H1 (cell line): ENCODE results near the gene DVL1. TPM values are rescaled to one million over a fixed set of nuclear protein-coding genes. Genes with fewer than 3 reads are reported as not detected.

ENCODE experiments used
- CTCF ChIA-PET: fragments of 300-600 bp; sonication (Branson Sonifier 250); formaldehyde crosslinking; loops from one replicate; lab custom pipeline; 2021; ENCODE audit not compliant: partially characterized antibody; lab: Charles Lee
- POLR2A ChIA-PET: fragments of 300-600 bp; sonication (Branson Sonifier 250); formaldehyde crosslinking; loops from one replicate; lab custom pipeline; 2021; ENCODE audit warnings: inconsistent platforms; ENCODE audit not compliant: partially characterized antibody; lab: Charles Lee
- DNase-seq, 2 experiments: peaks; one replicate each; pipeline versions ENCODE4 v3.0.0 to v3.0.0-alpha.2; 2010 to 2022; ENCODE audit warnings: low spot score in 2 of 2, low read depth in 1 of 2, mixed read lengths in 1 of 2
- FAIRE-seq: peaks from 2 replicates; lab custom pipeline; 2011; peaks lifted over from hg19 to GRCh38; lab: Jason Lieb, UNC
- H2AFZ ChIP-seq: 2 replicates; pipeline ENCODE4 v1.8.1; 2012; ENCODE audit warnings: low read length, inconsistent platforms
- H2AK5ac ChIP-seq: 2 replicates; pipeline ENCODE4 v1.6.1; 2013; ENCODE audit warnings: low read depth, low read length
- H2BK120ac ChIP-seq: replicated peaks from 2 replicates; pipeline ENCODE3; 2013; ENCODE audit warnings: low read depth, low read length, inconsistent platforms
- H2BK12ac ChIP-seq: 2 replicates; pipeline ENCODE4 v1.6.1; 2013; ENCODE audit warnings: low read depth, low read length
- H2BK15ac ChIP-seq: 2 replicates; pipeline ENCODE4 v1.6.1; 2013; ENCODE audit warnings: low read length
- H2BK20ac ChIP-seq: 2 replicates; pipeline ENCODE4 v1.6.1; 2013; ENCODE audit warnings: low read length
- H2BK5ac ChIP-seq: 2 replicates; pipeline ENCODE4 v1.6.1; 2013; ENCODE audit warnings: low read depth, low read length
- H3K14ac ChIP-seq: 2 replicates; pipeline ENCODE4 v1.6.1; 2013; ENCODE audit warnings: inconsistent platforms; ENCODE audit not compliant: insufficient read length
- H3K18ac ChIP-seq: 2 replicates; pipeline ENCODE4 v1.6.1; 2013; ENCODE audit warnings: low read length; ENCODE audit errors: extremely low read depth
- H3K23ac ChIP-seq: 2 replicates; pipeline ENCODE4 v1.6.1; 2013; ENCODE audit warnings: inconsistent platforms; ENCODE audit not compliant: insufficient read length
- H3K23me2 ChIP-seq: 2 replicates; pipeline ENCODE4 v1.6.1; 2013; ENCODE audit warnings: low read depth, low read length
- H3K27ac ChIP-seq: 2 replicates; pipeline ENCODE4 v1.6.1; 2011; ENCODE audit warnings: low read depth, low read length, inconsistent platforms
- H3K27me3 ChIP-seq, 4 experiments: replicated peaks in 1 of 4; 1 replicate in 1 of 4; 2 replicates in 3 of 4; pipeline versions ENCODE4 v1.6.1 to v1.8.1; 2011 to 2013; ENCODE audit warnings: low read length in 3 of 4, mild to moderate bottlenecking in 3 of 4, inconsistent platforms in 2 of 4, mixed read lengths in 2 of 4, moderate library complexity in 1 of 4; ENCODE audit not compliant: control insufficient read depth in 3 of 4, insufficient read depth in 3 of 4; ENCODE audit errors: extremely low read depth in 1 of 4
- H3K36me3 ChIP-seq, 4 experiments: 2 replicates each; pipeline versions ENCODE4 v1.6.1 to v1.8.1; 2011 to 2013; ENCODE audit warnings: mild to moderate bottlenecking in 4 of 4, low read length in 3 of 4, moderate library complexity in 2 of 4, control low read depth in 1 of 4, inconsistent platforms in 1 of 4; ENCODE audit not compliant: insufficient read depth in 4 of 4, control insufficient read depth in 2 of 4
- H3K4ac ChIP-seq: replicated peaks from 2 replicates; pipeline ENCODE3; 2013; ENCODE audit warnings: low read length, low read depth, mixed read lengths, inconsistent platforms; ENCODE audit not compliant: insufficient read length
- H3K4me1 ChIP-seq, 4 experiments: replicated peaks in 1 of 4; 1 replicate in 1 of 4; 2 replicates in 3 of 4; pipeline versions ENCODE4 v1.6.1 to v1.8.1; 2011 to 2013; ENCODE audit warnings: low read length in 3 of 4, inconsistent platforms in 2 of 4, mixed read lengths in 1 of 4; ENCODE audit not compliant: insufficient read depth in 4 of 4, control insufficient read depth in 3 of 4
- H3K4me2 ChIP-seq, 2 experiments: 2 replicates each; pipeline versions ENCODE4 v1.6.1 to v1.8.1; 2011 to 2013; ENCODE audit warnings: low read depth in 2 of 2, low read length in 2 of 2, control low read depth in 1 of 2, inconsistent platforms in 1 of 2, mild to moderate bottlenecking in 1 of 2; ENCODE audit not compliant: insufficient read depth in 1 of 2
- H3K4me3 ChIP-seq, 4 experiments: fragments of 200-600, 300-600 bp in 1 of 4; sonication (generic), shearing (Covaris generic), sonication (Bioruptor Twin) in 1 of 4; 2 replicates each; pipeline versions ENCODE4 v1.5.1 to v1.8.1; 2011 to 2016; ENCODE audit warnings: low read length in 4 of 4, low read depth in 3 of 4, control low read depth in 2 of 4, inconsistent platforms in 2 of 4, mild to moderate bottlenecking in 2 of 4, mixed read lengths in 1 of 4, moderate library complexity in 1 of 4; ENCODE audit not compliant: insufficient read depth in 2 of 4; ENCODE audit errors: extremely low read depth in 1 of 4
- H3K56ac ChIP-seq: replicated peaks from 2 replicates; pipeline ENCODE3; 2013; ENCODE audit warnings: low read depth, mild to moderate bottlenecking, mixed read lengths, low read length, inconsistent platforms; ENCODE audit not compliant: insufficient read length
- H3K79me1 ChIP-seq: 2 replicates; pipeline ENCODE4 v1.6.1; 2013; ENCODE audit warnings: low read depth, low read length, control low read depth
- H3K79me2 ChIP-seq, 2 experiments: 2 replicates each; pipeline versions ENCODE4 v1.6.1 to v1.8.1; 2012 to 2013; ENCODE audit warnings: low read length in 2 of 2, mild to moderate bottlenecking in 2 of 2, inconsistent platforms in 1 of 2; ENCODE audit not compliant: insufficient read depth in 2 of 2, control insufficient read depth in 1 of 2
- H3K9ac ChIP-seq, 4 experiments: replicated peaks in 1 of 4; 1 replicate in 1 of 4; 2 replicates in 3 of 4; pipeline versions ENCODE4 v1.6.1 to v1.8.1; 2011 to 2013; ENCODE audit warnings: low read depth in 3 of 4, low read length in 3 of 4, control low read depth in 2 of 4, mild to moderate bottlenecking in 2 of 4, moderate library complexity in 2 of 4, inconsistent platforms in 1 of 4; ENCODE audit errors: extremely low read depth in 1 of 4
- H3K9me3 ChIP-seq, 2 experiments: 2 replicates each; pipeline versions ENCODE4 v1.6.1 to v1.8.1; 2012 to 2013; ENCODE audit warnings: mild to moderate bottlenecking in 2 of 2, moderate library complexity in 2 of 2, control low read depth in 1 of 2, inconsistent platforms in 1 of 2, low read depth in 1 of 2, low read length in 1 of 2, mixed read lengths in 1 of 2; ENCODE audit not compliant: insufficient read depth in 2 of 2
- H4K20me1 ChIP-seq, 2 experiments: replicated peaks in 1 of 2; 2 replicates each; pipeline versions ENCODE3 to v1.8.1; 2011 to 2013; ENCODE audit warnings: inconsistent platforms in 2 of 2, low read length in 2 of 2, mild to moderate bottlenecking in 1 of 2; ENCODE audit not compliant: insufficient read depth in 2 of 2, control insufficient read depth in 1 of 2
- H4K5ac ChIP-seq: 2 replicates; pipeline ENCODE4 v1.6.1; 2013; ENCODE audit warnings: low read length, low read depth, mixed read lengths, inconsistent platforms; ENCODE audit not compliant: insufficient read length
- H4K8ac ChIP-seq: 2 replicates; pipeline ENCODE4 v1.8.0; 2013; ENCODE audit warnings: mild to moderate bottlenecking, moderate library complexity, low read length, inconsistent platforms; ENCODE audit not compliant: insufficient read depth; ENCODE audit errors: extremely low read depth
- H4K91ac ChIP-seq: replicated peaks from 2 replicates; pipeline ENCODE3; 2013; ENCODE audit warnings: low read length, mixed read lengths, inconsistent platforms; ENCODE audit not compliant: insufficient read length
- KDM4A ChIP-seq: IDR thresholded peaks from one replicate; pipeline ENCODE4 v1.7.1; 2012; ENCODE audit warnings: low read depth, mild to moderate bottlenecking, moderate library complexity, low read length, inconsistent platforms; ENCODE audit not compliant: severe bottlenecking
- NANOG ChIP-seq: IDR thresholded peaks from 2 replicates; pipeline ENCODE4 v1.6.1; 2011; ENCODE audit warnings: low read length, low read depth, mild to moderate bottlenecking, inconsistent platforms; ENCODE audit not compliant: insufficient read depth, poor library complexity, severe bottlenecking
- SIRT6 ChIP-seq: IDR thresholded peaks from one replicate; pipeline ENCODE4 v1.7.1; 2012; ENCODE audit warnings: low read length, inconsistent platforms
- SIX5 ChIP-seq: IDR thresholded peaks from 2 replicates; pipeline ENCODE4 v1.6.1; 2011; ENCODE audit warnings: mild to moderate bottlenecking, low read depth, low read length
- WGBS, 2 experiments: shearing (Covaris generic) in 1 of 2; methylation state at CpG; one replicate each; pipeline versions ENCODE4 v1.1.6 to v1.1.7; 2013 to 2015; ENCODE audit warnings: low lambda C conversion rate in 2 of 2, mixed read lengths in 2 of 2, inconsistent platforms in 1 of 2, low coverage in 1 of 2, missing lambda C conversion rate in 1 of 2; ENCODE audit not compliant: insufficient replicate concordance in 2 of 2, insufficient coverage in 1 of 2, insufficient read length in 1 of 2; ENCODE audit errors: extremely low coverage in 1 of 2, missing lambda C conversion rate in 1 of 2; 5-methylcytosine and 5-hydroxymethylcytosine counted together
- polyA plus RNA-seq, 7 experiments: library from polyadenylated mRNA; depleted of rRNA in 3 of 7; stranded (reverse) in 5 of 7; unstranded in 2 of 7; fragments of >200 nt in 5 of 7; fragments of 200-250 nt in 2 of 7; gene quantifications; 1 replicate in 5 of 7; 2 replicates in 1 of 7; 4 replicates in 1 of 7; pipeline versions ENCODE4 v1.2.1 to v1.2.3, GENCODE V29; 2011 to 2013; ENCODE audit warnings: missing spikeins in 2 of 7, mixed read lengths in 2 of 7
- total RNA-seq: library from RNA; stranded (reverse); fragmentation: NEBNext Ultra II Directional; extraction: Animal tissue kit (Norgen Biotek cat#: 25700); gene quantifications from 2 replicates; pipeline ENCODE4 v1.2.1, GENCODE V29; 2021

The DVL1 gene
- total and polyA plus RNA-seq, 2 of the 8 experiments (the other 6 are each of a cell fraction or from before 2014, with no cell fraction given) = 39.4 to 58.9 TPM

- Histone ChIP-seq H2BK5ac (no peak overlapping the region), H2AK5ac (no peak overlapping the region), H2BK120ac (no peak overlapping the region), H3K79me1 (peaks cover 13% of the 10 kb centered on the region), H2AFZ (no peak overlapping the region), H3K14ac (no peak overlapping the region), H4K8ac (no peak overlapping the region), H3K23me2 (peaks cover 13% of the 10 kb centered on the region), H3K79me2 (peaks cover 6 to 42% of the 10 kb centered on the region in 2 experiments; a peak in 3 of 4 replicates), H4K20me1 (peaks cover 6 to 17% of the 10 kb centered on the region in 2 experiments), H2BK15ac (no peak overlapping the region), H3K4me2 (no peak overlapping the region), H4K91ac (no peak overlapping the region), H3K23ac (no peak overlapping the region), H2BK12ac (no peak overlapping the region), H3K4me3 (no peak overlapping the region), H3K9ac (no peak overlapping the region), H3K27ac (no peak overlapping the region), H3K9me3 (no peaks in the 10 kb centered on the region), H3K56ac (no peak overlapping the region), H3K27me3 (no peaks in the 10 kb centered on the region), H3K36me3 (peaks cover 44 to 72% (median 57%) of the 10 kb centered on the region in 4 experiments), H3K18ac (no peak overlapping the region), H3K4me1 (peaks cover 0 to 9% (median 7%) of the 10 kb centered on the region in 4 experiments; a peak in 6 of 7 replicates), H3K4ac (no peak overlapping the region), H2BK20ac (no peak overlapping the region), H4K5ac (no peak overlapping the region)
- ChIA-PET POLR2A (interaction anchor here (0.7 to 33.4 kb wide), 7 partner anchors 1 to 284 kb away, joined by 3 to 719 read pairs (median 3); partner anchors contain the start of genes ANKRD65, AURKAIP1, CCNL2 and MRPL20), CTCF (interaction anchor here (0.6 to 2.9 kb wide), 4 partner anchors 9 to 123 kb away, joined by 3 to 7 read pairs (median 4); no protein-coding TSS in a partner anchor)
- DNase-seq (no peak), FAIRE-seq (no peak)
- 98% methylated on average over 11 of the region's 11 CpGs; no CpG with 5 or more reads in 1 of the 2 experiments for WGBS, 2 experiments
- no peak for TF ChIP-seq NANOG
- TF ChIP-seq SIX5 = no peak
- TF ChIP-seq SIRT6 = no peak
- TF ChIP-seq KDM4A = no peak
Observed at GRCh38 chr1:1395166-1395565, 45.9 kb upstream of the DVL1 start.
